Suppressor macrophage treated with lipopolysaccharide for 1 hour (primary cell): ENCODE data around the gene RTRAF.

Source experiments
- DNase-seq, 3 donors: peaks; one replicate each; pipeline ENCODE4 v3.0.0-alpha.2; 2020 to 2022

RTRAF gene

GRCh38 chr14:51989293-51990234, at the start of gene RTRAF:
Gene RTRAF (plus strand): TSS chr14:51989546. CDS start chr14:51989640, 94 bp downstream.
- peak; percentile 95 to 97 (median 97) for DNase-seq

GRCh38 chr14:51939755-51940301, 49.5 kb upstream of the RTRAF start:
- no peak for DNase-seq

GRCh38 chr14:51942971-51943370, 46.4 kb upstream of the RTRAF start:
- DNase-seq = no peak

GRCh38 chr14:51950007-51950406, 39.3 kb upstream of the RTRAF start:
- no peak for DNase-seq

- DNase-seq = no peak
Measured at GRCh38 chr14:51951656-51952055, 37.7 kb upstream of the RTRAF start.

GRCh38 chr14:51954031-51954430, 35.3 kb upstream of the RTRAF start:
- no peak for DNase-seq

GRCh38 chr14:51954657-51955056, 34.7 kb upstream of the RTRAF start:
- no peak for DNase-seq

- no peak for DNase-seq
Measured at GRCh38 chr14:51957950-51958349, 31.4 kb upstream of the RTRAF start.

GRCh38 chr14:51959928-51960327, 29.4 kb upstream of the RTRAF start:
- DNase-seq = no peak

GRCh38 chr14:51960866-51961265, 28.5 kb upstream of the RTRAF start:
- no peak for DNase-seq

- no peak for DNase-seq
Measured at GRCh38 chr14:51962711-51963110, 26.6 kb upstream of the RTRAF start.

- no peak for DNase-seq
Measured at GRCh38 chr14:51963286-51963685, 26.1 kb upstream of the RTRAF start.

- DNase-seq = no peak
Measured at GRCh38 chr14:51967521-51967920, 21.8 kb upstream of the RTRAF start.

GRCh38 chr14:51969852-51970540, 19.4 kb upstream of the RTRAF start:
- DNase-seq = no peak

- DNase-seq = no peak
Measured at GRCh38 chr14:51972566-51972965, 16.8 kb upstream of the RTRAF start.

GRCh38 chr14:51977075-51977474, 12.3 kb upstream of the RTRAF start:
- no peak for DNase-seq

GRCh38 chr14:51978681-51979085, 10.7 kb upstream of the RTRAF start:
- no peak for DNase-seq

- peak; percentile 83 to 90 (median 88) for DNase-seq
Measured at GRCh38 chr14:51979088-51979709, 10.1 kb upstream of the RTRAF start.

GRCh38 chr14:51981218-51981854, 8.0 kb upstream of the RTRAF start:
- DNase-seq = no peak

- DNase-seq = no peak
Measured at GRCh38 chr14:51988221-51988620, 1.1 kb upstream of the RTRAF start.

GRCh38 chr14:51990488-51990887, 1.1 kb downstream of the RTRAF start:
- DNase-seq = no peak

- peak in 1 of 3 donors; percentile 46 for DNase-seq
Measured at GRCh38 chr14:51993285-51993920, 4.1 kb downstream of the RTRAF start.
